Fibroblast of the aortic adventitia (primary cell): ENCODE data around the gene TSC22D2. TPM values are rescaled to one million over a fixed set of nuclear protein-coding genes. Genes with fewer than 3 reads are reported as not detected.

Experiments
- DNase-seq: peaks from one replicate; pipeline ENCODE4 v3.0.0-alpha.2; 2010; ENCODE audit warnings: low read depth
- H3K4me3 ChIP-seq: 2 replicates; pipeline ENCODE4 v1.5.1; 2011; ENCODE audit warnings: low read depth, mild to moderate bottlenecking, control low read depth, low read length, moderate library complexity
- total RNA-seq: library from RNA; depleted of rRNA; stranded (reverse); fragments of >200 nt; gene quantifications from 2 replicates; pipeline ENCODE4 v1.2.3, GENCODE V29; 2012; ENCODE audit warnings: low replicate concordance
- TF ChIP-seq, protein P1 (sequence below): IDR thresholded peaks from 2 replicates; pipeline ENCODE4 v1.5.1; 2011; ENCODE audit warnings: mild to moderate bottlenecking, low read length, control low read depth, inconsistent platforms; ENCODE audit not compliant: insufficient read depth

Gene TSC22D2
- total RNA-seq, 1 donor = 15.4 TPM

GRCh38 chr3:150444371-150444770 lies 36.3 kb downstream of the TSC22D2 start:
- TF ChIP-seq, protein P1, sequence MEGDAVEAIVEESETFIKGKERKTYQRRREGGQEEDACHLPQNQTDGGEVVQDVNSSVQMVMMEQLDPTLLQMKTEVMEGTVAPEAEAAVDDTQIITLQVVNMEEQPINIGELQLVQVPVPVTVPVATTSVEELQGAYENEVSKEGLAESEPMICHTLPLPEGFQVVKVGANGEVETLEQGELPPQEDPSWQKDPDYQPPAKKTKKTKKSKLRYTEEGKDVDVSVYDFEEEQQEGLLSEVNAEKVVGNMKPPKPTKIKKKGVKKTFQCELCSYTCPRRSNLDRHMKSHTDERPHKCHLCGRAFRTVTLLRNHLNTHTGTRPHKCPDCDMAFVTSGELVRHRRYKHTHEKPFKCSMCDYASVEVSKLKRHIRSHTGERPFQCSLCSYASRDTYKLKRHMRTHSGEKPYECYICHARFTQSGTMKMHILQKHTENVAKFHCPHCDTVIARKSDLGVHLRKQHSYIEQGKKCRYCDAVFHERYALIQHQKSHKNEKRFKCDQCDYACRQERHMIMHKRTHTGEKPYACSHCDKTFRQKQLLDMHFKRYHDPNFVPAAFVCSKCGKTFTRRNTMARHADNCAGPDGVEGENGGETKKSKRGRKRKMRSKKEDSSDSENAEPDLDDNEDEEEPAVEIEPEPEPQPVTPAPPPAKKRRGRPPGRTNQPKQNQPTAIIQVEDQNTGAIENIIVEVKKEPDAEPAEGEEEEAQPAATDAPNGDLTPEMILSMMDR = no peak
- DNase-seq = peak; percentile 34
- H3K4me3 ChIP-seq = no peak overlapping the region

GRCh38 chr3:150446470-150446977 lies 38.4 kb downstream of the TSC22D2 start:
- DNase-seq = no peak
- H3K4me3 ChIP-seq = no peak overlapping the region
- TF ChIP-seq, protein P1 = no peak

DNA sequence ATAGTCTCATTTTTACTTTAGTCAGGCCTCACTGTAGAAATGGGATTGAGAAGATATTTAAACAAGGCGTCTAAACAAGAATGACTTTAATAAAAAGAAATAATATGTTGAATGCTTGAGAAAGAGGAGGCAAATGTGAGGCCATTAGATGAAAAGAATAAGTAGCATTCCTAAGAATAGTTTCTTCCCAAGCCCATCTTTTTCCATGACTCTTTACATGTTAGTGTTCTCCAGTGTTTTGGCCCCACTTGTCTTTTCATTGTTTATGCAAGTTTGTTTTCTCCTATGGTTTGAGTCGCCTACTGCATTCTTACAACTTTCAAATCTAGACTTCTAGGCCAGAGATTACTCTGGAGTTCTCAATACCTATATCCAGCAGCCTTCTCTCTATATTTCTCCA lies 39.0 kb downstream of the TSC22D2 start:
- no peak overlapping the region for H3K4me3 ChIP-seq
- DNase-seq = peak; percentile 33
- TF ChIP-seq, protein P1 = no peak

GRCh38 chr3:150447631-150448465 lies 39.8 kb downstream of the TSC22D2 start:
- no peak overlapping the region for H3K4me3 ChIP-seq
- TF ChIP-seq, protein P1 = no peak
- DNase-seq = peak; percentile 27

DNA sequence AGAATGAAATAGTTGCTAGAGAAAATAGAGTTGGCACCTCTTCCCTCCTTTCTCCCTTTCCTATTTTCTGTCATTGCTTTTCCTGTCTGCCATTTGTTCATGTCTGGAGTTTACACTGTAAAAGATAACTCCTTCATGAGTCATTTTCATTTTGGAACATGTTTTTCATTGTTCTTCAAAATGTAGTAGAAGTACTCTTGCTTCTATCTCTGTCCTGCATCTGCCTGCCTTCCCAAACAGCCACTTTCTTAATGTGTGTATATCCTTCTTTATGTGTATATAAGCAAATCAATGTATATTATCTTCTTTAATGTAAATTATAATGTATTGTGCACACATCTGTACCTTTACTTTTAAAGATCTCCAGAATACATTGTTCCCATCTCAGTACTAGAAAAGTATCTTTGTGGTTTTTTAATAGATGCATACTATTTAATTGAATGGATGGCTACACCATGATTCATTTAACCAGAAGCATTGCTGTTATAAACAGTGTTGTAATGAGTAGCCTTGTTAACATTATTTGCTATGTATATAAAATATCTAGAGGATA lies 41.1 kb downstream of the TSC22D2 start:
- no peak overlapping the region for H3K4me3 ChIP-seq
- peak; percentile 80 for DNase-seq
- TF ChIP-seq, protein P1 = no peak

DNA sequence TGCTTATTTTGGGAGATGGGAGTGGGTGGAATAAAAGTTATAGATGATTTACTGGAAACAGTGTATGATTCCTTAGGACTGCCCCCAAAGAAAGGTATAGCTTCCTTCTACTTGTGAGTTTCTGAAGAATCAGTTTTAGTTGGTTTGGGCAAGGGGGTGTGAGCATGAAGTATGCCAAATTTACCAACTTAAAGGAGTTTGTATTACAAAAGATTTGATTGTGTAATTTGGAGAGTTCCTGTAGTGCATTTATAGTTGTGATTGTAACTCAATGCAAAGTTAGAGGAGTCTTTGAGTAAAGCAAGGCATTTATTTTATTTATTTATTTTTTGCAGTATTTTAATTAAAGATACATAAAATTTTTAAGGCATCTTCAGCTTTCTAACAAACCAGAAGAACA lies 42.8 kb downstream of the TSC22D2 start:
- H3K4me3 ChIP-seq = no peak overlapping the region

More for the DNA sequence above, 42.8 kb downstream of the TSC22D2 start:
- DNase-seq = peak; percentile 21
- TF ChIP-seq, protein P1 = no peak
